Left lung (tissue), 10 donors: ENCODE measurements around the gene DLGAP1. TPM values are rescaled to one million over a fixed set of nuclear protein-coding genes. Genes with fewer than 3 reads are reported as not detected.

ENCODE experiments used
- ATAC-seq: fragments of 200-7000 bp; cut with Tn5 transposase; one replicate; pipeline ENCODE4 v1.9.1; 2020; ENCODE audit warnings: moderate library complexity
- DNase-seq, 4 donors: peaks; one replicate each; pipeline ENCODE4 v3.0.0-alpha.2; 2013 to 2020
- H3K27ac ChIP-seq, 2 donors: fragments of 200-600 bp; sonication (generic) in 1 of 2; one replicate each; pipeline versions ENCODE4 v1.5.0 to v1.8.0; 2020 to 2021
- H3K27me3 ChIP-seq, 2 donors: fragments of 200-600 bp; sonication (generic) in 1 of 2; one replicate each; pipeline versions ENCODE4 v1.5.0 to v1.8.0; 2020 to 2021
- H3K36me3 ChIP-seq, 2 donors: fragments of 200-600 bp; sonication (generic) in 1 of 2; one replicate each; pipeline versions ENCODE4 v1.5.0 to v1.8.0; 2020 to 2021
- H3K4me1 ChIP-seq, 2 donors: fragments of 200-600 bp; one replicate each; pipeline ENCODE4 v1.8.0; 2021
- H3K4me3 ChIP-seq, 2 donors: fragments of 200-600 bp; sonication (generic) in 1 of 2; one replicate each; pipeline versions ENCODE4 v1.5.0 to v1.8.0; 2020 to 2021; ENCODE audit warnings: mild to moderate bottlenecking in 1 of 2
- H3K9me3 ChIP-seq, 2 donors: fragments of 200-600 bp; sonication (generic) in 1 of 2; one replicate each; pipeline versions ENCODE4 v1.5.0 to v1.8.0; 2020 to 2021
- CTCF ChIP-seq, 2 donors: fragments of 200-600 bp; sonication (generic) in 1 of 2; IDR thresholded peaks; one replicate each; pipeline versions ENCODE4 v1.5.0 to v1.8.0; 2021; ENCODE audit warnings: antibody characterized with exemption in 2 of 2
- intact Hi-C, 2 donors: fragments of 100-400 bp; cut with DNase I; formaldehyde crosslinking; loops; one replicate each; pipeline versions ENCODE4 v1.11.2 to v1.14.2; 2022
- polyA plus RNA-seq, 6 donors: library from polyadenylated mRNA; unstranded; fragments of 120-200 nt; gene quantifications; one replicate each; pipeline ENCODE4 v1.2.1, GENCODE V29; 2013; ENCODE audit not compliant: insufficient read length in 6 of 6
- total RNA-seq, 2 donors: library from RNA; stranded (reverse); fragmentation: NEBNext Ultra II Directional; extraction: Animal tissue kit (Norgen Biotek cat#: 25700); gene quantifications; one replicate each; pipeline ENCODE4 v1.2.1, GENCODE V29; 2021
- donor health status: DM: no; HTN: yes; CAD: no.
- donor health status: DM: no; HTN: no; CAD: no.

Gene DLGAP1
- total and polyA plus RNA-seq, 8 donors, result 1.6 to 4.0 (median 2.1) TPM

- no peaks in the 10 kb centered on the region for H3K4me1 ChIP-seq
- intact Hi-C loops, result no loop called here
- no peak overlapping the region for H3K4me3 ChIP-seq
- H3K27ac ChIP-seq, result no peak overlapping the region
- no peak for TF ChIP-seq CTCF (IDR thresholded peaks at IDR 0.05)
- ATAC-seq (no peak), DNase-seq (no peak)
- no peaks in the 10 kb centered on the region for H3K36me3 ChIP-seq
- no peaks in the 10 kb centered on the region for H3K9me3 ChIP-seq
- no peaks in the 10 kb centered on the region for H3K27me3 ChIP-seq
Observed at GRCh38 chr18:3950668-3951404, 504.3 kb downstream of the DLGAP1 start.

- no peak for ATAC-seq
- intact Hi-C loops, result no loop called here
- H3K4me1 ChIP-seq, result no peaks in the 10 kb centered on the region
Observed at GRCh38 chr18:3948958-3949357, 506.1 kb downstream of the DLGAP1 start.

GRCh38 chr18:3947383-3947782 is 507.7 kb downstream of the DLGAP1 start:
- intact Hi-C loops, result no loop called here
- ATAC-seq (no peak), DNase-seq (no peak)
- no peaks in the 10 kb centered on the region for H3K4me1 ChIP-seq
- no peaks in the 10 kb centered on the region for H3K36me3 ChIP-seq
- H3K9me3 ChIP-seq, result no peaks in the 10 kb centered on the region
- H3K4me3 ChIP-seq, result no peak overlapping the region
- no peak for TF ChIP-seq CTCF (IDR thresholded peaks at IDR 0.05)
- no peaks in the 10 kb centered on the region for H3K27me3 ChIP-seq
- H3K27ac ChIP-seq, result no peak overlapping the region

More at GRCh38 chr18:3948958-3949357, 506.1 kb downstream of the DLGAP1 start:
- Histone ChIP-seq H3K27ac (no peak overlapping the region), H3K9me3 (no peaks in the 10 kb centered on the region), H3K36me3 (no peaks in the 10 kb centered on the region), H3K27me3 (no peaks in the 10 kb centered on the region), H3K4me3 (no peak overlapping the region)
- no peak for DNase-seq
- TF ChIP-seq CTCF (IDR thresholded peaks at IDR 0.05), result no peak

GRCh38 chr18:3935305-3935704 is 519.8 kb downstream of the DLGAP1 start:
- Histone ChIP-seq H3K36me3 (no peaks in the 10 kb centered on the region), H3K27ac (no peak overlapping the region), H3K4me1 (no peaks in the 10 kb centered on the region), H3K4me3 (no peak overlapping the region), H3K9me3 (no peaks in the 10 kb centered on the region), H3K27me3 (no peaks in the 10 kb centered on the region)
- ATAC-seq (no peak), DNase-seq (no peak)
- intact Hi-C loops, result no loop called here
- TF ChIP-seq CTCF (IDR thresholded peaks at IDR 0.05), result no peak

GRCh38 chr18:3932276-3932675 is 522.8 kb downstream of the DLGAP1 start:
- no peaks in the 10 kb centered on the region for H3K9me3 ChIP-seq

More at GRCh38 chr18:3932276-3932675, 522.8 kb downstream of the DLGAP1 start:
- no peak overlapping the region for H3K4me3 ChIP-seq
- no peak for DNase-seq
- no peaks in the 10 kb centered on the region for H3K4me1 ChIP-seq
- TF ChIP-seq CTCF (IDR thresholded peaks at IDR 0.05), result no peak
- intact Hi-C loops, result no loop called here
- no peak overlapping the region for H3K27ac ChIP-seq
- H3K27me3 ChIP-seq, result no peaks in the 10 kb centered on the region
- ATAC-seq, result no peak
- no peaks in the 10 kb centered on the region for H3K36me3 ChIP-seq
